GM06990 (cell line): ENCODE measurements around the gene KRTAP10-8.
"Not testable (repeated sequence)": the region's sequence is repeated elsewhere in the genome, so short reads cannot be mapped to it uniquely, and the experiment has no call there.

Experiments used
- DNase-seq: peaks from one replicate; pipeline ENCODE4 v3.0.0-alpha.2; 2011; ENCODE audit not compliant: insufficient read length; ENCODE audit errors: extremely low read depth
- H3K27me3 ChIP-seq: replicated peaks from 2 replicates; pipeline ENCODE4 v1.6.0; 2011; ENCODE audit warnings: low read length; ENCODE audit not compliant: control insufficient read depth, insufficient read depth
- H3K36me3 ChIP-seq: 2 replicates; pipeline ENCODE4 v1.5.1; 2011; ENCODE audit warnings: low read length; ENCODE audit not compliant: control insufficient read depth, insufficient read depth
- H3K4me3 ChIP-seq: replicated peaks from 2 replicates; pipeline ENCODE4 v1.5.1; 2011; ENCODE audit warnings: low read depth, mild to moderate bottlenecking, control low read depth, low read length
- CTCF ChIP-seq: IDR thresholded peaks from 2 replicates; pipeline ENCODE4 v1.5.1; 2011; ENCODE audit warnings: low read length, control low read depth, mild to moderate bottlenecking, inconsistent platforms; ENCODE audit not compliant: insufficient read depth, poor library complexity, severe bottlenecking

Gene KRTAP10-8

GRCh38 chr21:44598061-44598460 is 13.8 kb upstream of the KRTAP10-8 start:
- DNase-seq = no peak
- Histone ChIP-seq H3K27me3 (no peaks in the 10 kb centered on the region), H3K36me3 (no peaks in the 10 kb centered on the region)

GRCh38 chr21:44599264-44600029 is 12.4 kb upstream of the KRTAP10-8 start:
- Histone ChIP-seq H3K27me3 (no peaks in the 10 kb centered on the region), H3K4me3 (no peak overlapping the region), H3K36me3 (no peaks in the 10 kb centered on the region)
- DNase-seq = no peak
- no peak for TF ChIP-seq CTCF

More at GRCh38 chr21:44598061-44598460, 13.8 kb upstream of the KRTAP10-8 start:
- no peak for TF ChIP-seq CTCF
- H3K4me3 ChIP-seq = no peak overlapping the region

- H3K4me3 ChIP-seq, DNase-seq, H3K36me3 ChIP-seq, H3K27me3 ChIP-seq: not testable (repeated sequence)
Observed at GRCh38 chr21:44600118-44600978, 11.5 kb upstream of the KRTAP10-8 start, which contains the start of gene KRTAP10-7. Gene KRTAP10-7, plus strand, starts transcription at chr21:44600597. Its CDS starts 25 bp downstream, at chr21:44600622.

GRCh38 chr21:44601091-44601490 is 10.8 kb upstream of the KRTAP10-8 start:
- not testable (repeated sequence) for H3K36me3 ChIP-seq, DNase-seq, H3K4me3 ChIP-seq, H3K27me3 ChIP-seq

GRCh38 chr21:44601596-44602462 is 10.1 kb upstream of the KRTAP10-8 start:
- Histone ChIP-seq H3K27me3 (no peaks in the 10 kb centered on the region), H3K36me3 (no peaks in the 10 kb centered on the region), H3K4me3 (no peak overlapping the region)
- TF ChIP-seq CTCF = no peak
- no peak for DNase-seq

GRCh38 chr21:44602463-44602850 is 9.4 kb upstream of the KRTAP10-8 start:
- H3K27me3 ChIP-seq = no peaks in the 10 kb centered on the region
- H3K4me3 ChIP-seq = no peak overlapping the region
- no peak for TF ChIP-seq CTCF

More at GRCh38 chr21:44602463-44602850, 9.4 kb upstream of the KRTAP10-8 start:
- no peak for DNase-seq
- no peaks in the 10 kb centered on the region for H3K36me3 ChIP-seq
